Muscle of leg (tissue), 11 donors: Measurements from ENCODE around the gene LGI2. TPM values are rescaled to one million over a fixed set of nuclear protein-coding genes. Genes with fewer than 3 reads are reported as not detected.

Source experiments
- DNase-seq: peaks from one replicate; pipeline ENCODE4 v3.0.0; 2013
- H3K27ac ChIP-seq: one replicate; pipeline ENCODE4 v1.5.1; 2013; ENCODE audit warnings: mild to moderate bottlenecking, low read length, control low read depth
- H3K27me3 ChIP-seq: one replicate; pipeline ENCODE4 v1.6.1; 2013; ENCODE audit warnings: low read length; ENCODE audit not compliant: control insufficient read depth, insufficient read depth
- H3K36me3 ChIP-seq: one replicate; pipeline ENCODE4 v1.6.1; 2013; ENCODE audit warnings: low read length; ENCODE audit not compliant: control insufficient read depth, insufficient read depth
- H3K4me1 ChIP-seq: one replicate; pipeline ENCODE4 v1.6.1; 2013; ENCODE audit warnings: low read length; ENCODE audit not compliant: control insufficient read depth, insufficient read depth
- H3K4me3 ChIP-seq: one replicate; pipeline ENCODE4 v1.5.1; 2013; ENCODE audit warnings: low read length, control low read depth
- H3K9me3 ChIP-seq: replicated peaks from 2 replicates; pipeline ENCODE4 v1.6.1; 2013; ENCODE audit warnings: low read depth, low read length; ENCODE audit not compliant: control insufficient read depth
- WGBS: methylation state at CpG from one replicate; pipeline ENCODE4 v1.1.5; 2013; ENCODE audit warnings: missing lambda C conversion rate; ENCODE audit not compliant: insufficient coverage; 5-methylcytosine and 5-hydroxymethylcytosine counted together
- polyA plus RNA-seq, 8 donors: library from polyadenylated mRNA; unstranded; fragments of 120-200 nt; gene quantifications; one replicate each; pipeline versions ENCODE4 v1.2.1 to v1.2.3, GENCODE V29; 2013; ENCODE audit warnings: inconsistent platforms in 1 of 8, low replicate concordance in 1 of 8; ENCODE audit not compliant: insufficient read length in 8 of 8, insufficient read depth in 1 of 8
- total RNA-seq: library from RNA; stranded (reverse); fragments of 120-200 nt; gene quantifications from one replicate; pipeline ENCODE4 v1.2.4, GENCODE V29; 2013

The LGI2 gene
- total and polyA plus RNA-seq, 9 donors: 2.6 to 7.3 (median 5.1) TPM

- no peaks in the 10 kb centered on the region for H3K36me3 ChIP-seq
- H3K4me1 ChIP-seq: peaks cover 12% of the 10 kb centered on the region
- no peaks in the 10 kb centered on the region for H3K9me3 ChIP-seq
- DNase-seq: peak; percentile 76
- no peak overlapping the region for H3K27ac ChIP-seq
- H3K27me3 ChIP-seq: no peaks in the 10 kb centered on the region
- H3K4me3 ChIP-seq: no peak overlapping the region
- no CpG with 5 or more reads among the region's 1 CpG for WGBS
Observed at GRCh38 chr4:25002681-25003080, 28.1 kb downstream of the LGI2 start.

GRCh38 chr4:25001509-25001908, 29.2 kb downstream of the LGI2 start:
- H3K27ac ChIP-seq: no peak overlapping the region
- no peak for DNase-seq
- no peaks in the 10 kb centered on the region for H3K9me3 ChIP-seq
- peaks cover 12% of the 10 kb centered on the region for H3K4me1 ChIP-seq
- H3K36me3 ChIP-seq: no peaks in the 10 kb centered on the region
- no peaks in the 10 kb centered on the region for H3K27me3 ChIP-seq
- 95% methylated on average over 3 of the region's 3 CpGs for WGBS
- H3K4me3 ChIP-seq: no peak overlapping the region

GRCh38 chr4:25000639-25001038, 30.1 kb downstream of the LGI2 start:
- Histone ChIP-seq H3K36me3 (no peaks in the 10 kb centered on the region), H3K27ac (no peak overlapping the region), H3K27me3 (no peaks in the 10 kb centered on the region), H3K4me1 (peaks cover 12% of the 10 kb centered on the region), H3K9me3 (no peaks in the 10 kb centered on the region), H3K4me3 (no peak overlapping the region)
- DNase-seq: peak; percentile 63
- WGBS: no CpG with 5 or more reads among the region's 5 CpGs

GRCh38 chr4:24999392-25000089, 31.2 kb downstream of the LGI2 start:
- H3K36me3 ChIP-seq: no peaks in the 10 kb centered on the region
- H3K27me3 ChIP-seq: no peaks in the 10 kb centered on the region
- WGBS: 33% methylated on average over 5 of the region's 8 CpGs
- no peak overlapping the region for H3K4me3 ChIP-seq
- no peaks in the 10 kb centered on the region for H3K9me3 ChIP-seq
- H3K4me1 ChIP-seq: peaks cover 12% of the 10 kb centered on the region
- peak; percentile 51 for DNase-seq
- H3K27ac ChIP-seq: no peak overlapping the region

DNA sequence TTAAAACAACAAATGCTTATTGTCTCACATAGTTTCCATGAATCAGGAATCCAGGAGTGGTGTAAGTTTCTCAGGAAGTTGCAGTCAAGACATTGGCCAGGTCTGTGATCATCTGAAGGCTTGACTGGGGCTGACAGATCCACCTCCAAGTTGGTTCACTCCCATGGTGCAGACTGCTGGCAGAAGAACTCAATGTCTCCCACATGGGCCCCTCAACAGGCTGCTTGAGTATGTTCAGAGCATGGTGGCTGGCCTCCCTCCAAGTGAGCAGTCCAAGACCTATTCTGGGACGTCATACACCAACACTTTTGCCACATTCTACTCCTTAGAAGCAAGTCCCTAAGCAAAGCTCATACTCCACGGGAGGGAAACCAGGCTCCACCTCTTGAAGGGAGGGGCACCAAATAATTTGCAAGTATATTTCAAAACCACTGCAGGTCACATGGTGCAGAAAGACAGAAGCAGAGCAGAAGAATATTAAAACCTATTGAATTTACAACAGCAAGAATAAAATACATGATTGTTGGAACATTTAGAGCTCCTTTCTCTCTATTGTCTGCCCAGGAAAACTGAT, 35.3 kb downstream of the LGI2 start:
- no CpG with 5 or more reads among the region's 2 CpGs for WGBS
- peaks cover 6% of the 10 kb centered on the region for H3K4me1 ChIP-seq
- no peaks in the 10 kb centered on the region for H3K36me3 ChIP-seq
- H3K27me3 ChIP-seq: no peaks in the 10 kb centered on the region
- H3K9me3 ChIP-seq: no peaks in the 10 kb centered on the region
- no peak for DNase-seq
- no peak overlapping the region for H3K27ac ChIP-seq
- no peak overlapping the region for H3K4me3 ChIP-seq

DNA sequence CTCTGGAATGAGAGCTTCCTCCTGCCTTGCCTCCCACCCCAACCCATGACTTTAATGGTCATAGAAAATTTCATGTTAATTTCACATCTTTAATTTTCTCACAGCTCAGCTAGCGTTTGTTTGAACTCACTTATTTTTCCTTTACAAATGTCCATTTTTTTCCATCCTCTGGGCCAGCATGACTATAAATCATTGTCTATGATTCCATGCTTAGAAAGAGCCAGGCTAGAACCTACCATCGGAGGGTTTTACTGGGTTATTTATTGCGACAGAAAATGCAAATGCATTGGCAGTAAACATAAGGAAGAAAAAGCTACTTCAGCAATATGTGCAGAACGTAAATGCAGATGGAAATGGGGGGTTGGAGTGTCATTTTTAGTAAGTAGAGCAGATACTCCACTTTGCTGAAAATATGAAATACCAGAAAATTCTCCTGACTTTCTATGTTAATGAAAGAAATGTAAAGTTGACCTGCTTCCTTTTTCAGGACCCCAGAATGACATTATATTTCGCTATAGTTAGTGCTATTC, 37.1 kb downstream of the LGI2 start:
- Histone ChIP-seq H3K27me3 (no peaks in the 10 kb centered on the region), H3K4me1 (no peaks in the 10 kb centered on the region), H3K36me3 (no peaks in the 10 kb centered on the region), H3K9me3 (no peaks in the 10 kb centered on the region), H3K27ac (no peak overlapping the region), H3K4me3 (no peak overlapping the region)
- WGBS: 56% methylated on average over 3 of the region's 5 CpGs
- no peak for DNase-seq

DNA sequence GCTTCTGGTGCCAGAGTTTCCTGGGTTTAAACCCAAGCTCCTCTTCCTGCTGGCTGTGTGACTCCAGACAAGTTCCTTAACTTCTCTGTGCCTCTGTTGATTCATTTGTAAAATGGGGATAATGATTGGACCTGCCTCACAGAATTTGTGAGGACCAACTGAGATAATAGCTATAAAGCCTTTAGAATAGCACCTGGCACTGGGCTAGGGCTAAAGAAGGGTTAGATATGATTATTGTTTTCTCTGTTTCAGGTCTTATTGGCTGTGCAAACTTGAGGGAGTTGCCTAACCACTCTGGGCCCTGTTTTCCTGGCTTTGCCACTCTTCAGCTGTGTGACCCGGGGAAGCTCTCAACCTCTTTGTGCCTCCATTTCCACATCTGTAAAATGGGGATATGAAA, 37.8 kb downstream of the LGI2 start:
- Histone ChIP-seq H3K36me3 (no peaks in the 10 kb centered on the region), H3K27me3 (no peaks in the 10 kb centered on the region), H3K27ac (no peak overlapping the region), H3K4me1 (no peaks in the 10 kb centered on the region), H3K9me3 (no peaks in the 10 kb centered on the region), H3K4me3 (no peak overlapping the region)
- DNase-seq: no peak
- no CpG with 5 or more reads among the region's 1 CpG for WGBS

GRCh38 chr4:24991015-24991414, 39.7 kb downstream of the LGI2 start:
- no peak overlapping the region for H3K4me3 ChIP-seq
- no peaks in the 10 kb centered on the region for H3K4me1 ChIP-seq
- H3K36me3 ChIP-seq: no peaks in the 10 kb centered on the region
- no peaks in the 10 kb centered on the region for H3K27me3 ChIP-seq
- WGBS: 100% methylated on average over 1 of the region's 3 CpGs
- DNase-seq: peak; percentile 37
- no peaks in the 10 kb centered on the region for H3K9me3 ChIP-seq
- H3K27ac ChIP-seq: no peak overlapping the region

GRCh38 chr4:24989327-24989726, 41.4 kb downstream of the LGI2 start:
- no peaks in the 10 kb centered on the region for H3K9me3 ChIP-seq
- DNase-seq: no peak
- WGBS: 100% methylated on average over 1 of the region's 4 CpGs

GRCh38 chr4:24988776-24989175, 42.0 kb downstream of the LGI2 start:
- H3K4me3 ChIP-seq: no peak overlapping the region
- no peaks in the 10 kb centered on the region for H3K27me3 ChIP-seq
- no peaks in the 10 kb centered on the region for H3K36me3 ChIP-seq
- H3K9me3 ChIP-seq: no peaks in the 10 kb centered on the region
- H3K27ac ChIP-seq: no peak overlapping the region
- no peaks in the 10 kb centered on the region for H3K4me1 ChIP-seq
- DNase-seq: no peak
- no CpG with 5 or more reads among the region's 1 CpG for WGBS

More at GRCh38 chr4:24989327-24989726, 41.4 kb downstream of the LGI2 start:
- no peaks in the 10 kb centered on the region for H3K4me1 ChIP-seq
- H3K27me3 ChIP-seq: no peaks in the 10 kb centered on the region
- no peaks in the 10 kb centered on the region for H3K36me3 ChIP-seq
- H3K27ac ChIP-seq: no peak overlapping the region
- no peak overlapping the region for H3K4me3 ChIP-seq
